OCI-LY7 (cell line): ENCODE results near the gene PDZK1.

Source experiments
- CTCF ChIP-seq: fragments of 200-600 bp; sonication (generic); conservative IDR thresholded peaks from 2 replicates; pipeline ENCODE4 v1.5.1; 2014; ENCODE audit warnings: mild to moderate bottlenecking, antibody characterized with exemption, low read length, moderate library complexity, mixed read lengths
- EZH2phosphoT487 ChIP-seq: fragments of 200-600 bp; sonication (generic); IDR thresholded peaks from 2 replicates; pipeline ENCODE4 v1.6.1; 2018; ENCODE audit warnings: low read depth, borderline replicate concordance, mild to moderate bottlenecking, mixed run types, antibody characterized with exemption, low read length, moderate library complexity, mixed read lengths

- TF ChIP-seq CTCF (no peak), EZH2phosphoT487 (no peak)
Observed at GRCh38 chr1:145711213-145711651, 4.1 kb upstream of the PDZK1 start.
